Neutrophil (primary cell): ENCODE data around the gene ACY1.

Source experiments
- H3K27ac ChIP-seq: fragments of 200-600 bp; sonication (generic); 2 replicates; pipeline ENCODE4 v1.5.1; 2016; ENCODE audit warnings: mild to moderate bottlenecking, moderate library complexity
- H3K27me3 ChIP-seq: fragments of 200-600 bp; sonication (generic); 2 replicates; pipeline ENCODE4 v1.6.0; 2016; ENCODE audit warnings: mild to moderate bottlenecking
- H3K36me3 ChIP-seq: fragments of 200-600 bp; sonication (generic); 2 replicates; pipeline ENCODE4 v1.5.1; 2017
- H3K4me1 ChIP-seq, 2 experiments: fragments of 200-600 bp in 1 of 2; sonication (generic) in 1 of 2; 1 replicate in 1 of 2; 2 replicates in 1 of 2; pipeline versions ENCODE4 v1.5.1 to v1.6.1; 2013 to 2016; ENCODE audit warnings: low read depth in 1 of 2, low read length in 1 of 2, mild to moderate bottlenecking in 1 of 2, moderate library complexity in 1 of 2; ENCODE audit not compliant: control insufficient read depth in 1 of 2, insufficient read depth in 1 of 2
- H3K4me3 ChIP-seq, 2 experiments: fragments of 200-600 bp in 1 of 2; sonication (generic) in 1 of 2; 1 replicate in 1 of 2; 2 replicates in 1 of 2; pipeline ENCODE4 v1.5.1; 2013 to 2016; ENCODE audit warnings: low read depth in 1 of 2, low read length in 1 of 2, mild to moderate bottlenecking in 1 of 2, moderate library complexity in 1 of 2
- H3K9me3 ChIP-seq: fragments of 200-600 bp; sonication (generic); 2 replicates; pipeline ENCODE4 v1.5.1; 2016
- CTCF ChIP-seq: fragments of 200-600 bp; sonication (generic); IDR thresholded peaks from 2 replicates; pipeline ENCODE4 v1.5.1; 2016; ENCODE audit warnings: antibody characterized with exemption

The ACY1 gene

GRCh38 chr3:51955175-51955892 lies 28.0 kb upstream of the ACY1 start, which contains the start of gene GPR62:
Gene GPR62 (plus strand): TSS chr3:51955381. CDS start chr3:51955653, 272 bp downstream.
- Histone ChIP-seq H3K27me3 (peaks cover 66% of the 10 kb centered on the region), H3K27ac (no peak within 1 kb of the TSS), H3K4me3 (peak within 1 kb of the TSS in 1 of 2 experiments; percentile 28), H3K4me1 (peaks cover 13 to 31% of the 10 kb centered on the region in 2 experiments), H3K36me3 (no peaks in the 10 kb centered on the region), H3K9me3 (no peaks in the 10 kb centered on the region)
- TF ChIP-seq CTCF = no peak

GRCh38 chr3:51955893-51956770 lies 27.2 kb upstream of the ACY1 start:
- H3K27me3 ChIP-seq = peaks cover 74% of the 10 kb centered on the region
- no peak for TF ChIP-seq CTCF
- peaks cover 13 to 31% of the 10 kb centered on the region in 2 experiments for H3K4me1 ChIP-seq
- H3K36me3 ChIP-seq = no peaks in the 10 kb centered on the region
- no peak overlapping the region for H3K27ac ChIP-seq
- peak overlapping the region in 1 of 2 experiments; percentile 28 for H3K4me3 ChIP-seq
- H3K9me3 ChIP-seq = no peaks in the 10 kb centered on the region

- Histone ChIP-seq H3K27ac (no peak overlapping the region), H3K9me3 (no peaks in the 10 kb centered on the region), H3K4me1 (peaks cover 13 to 31% of the 10 kb centered on the region in 2 experiments), H3K36me3 (no peaks in the 10 kb centered on the region), H3K27me3 (peaks cover 89% of the 10 kb centered on the region), H3K4me3 (no peak overlapping the region)
- TF ChIP-seq CTCF = no peak
Measured at GRCh38 chr3:51957520-51958205, 25.7 kb upstream of the ACY1 start.

GRCh38 chr3:51958603-51959521 lies 24.5 kb upstream of the ACY1 start:
- no peak for TF ChIP-seq CTCF
- no peaks in the 10 kb centered on the region for H3K9me3 ChIP-seq
- H3K27ac ChIP-seq = no peak overlapping the region
- H3K4me1 ChIP-seq = peaks cover 13 to 25% of the 10 kb centered on the region in 2 experiments
- H3K27me3 ChIP-seq = peaks cover 99% of the 10 kb centered on the region
- no peaks in the 10 kb centered on the region for H3K36me3 ChIP-seq
- H3K4me3 ChIP-seq = no peak overlapping the region
